A172 (cell line): ENCODE data around the gene BTK. TPM values are rescaled to one million over a fixed set of nuclear protein-coding genes. Genes with fewer than 3 reads are reported as not detected.
"Not testable (repeated sequence)": the region's sequence is repeated elsewhere in the genome, so short reads cannot be mapped to it uniquely, and the experiment has no call there.

Experiments used
- DNase-seq: peaks from one replicate; pipeline ENCODE4 v3.0.0-alpha.2; 2015; ENCODE audit warnings: low spot score
- total RNA-seq: library from RNA; depleted of rRNA; stranded (reverse); fragments of >200 nt; shearing (Covaris generic); gene quantifications from 2 replicates; pipeline ENCODE4 v1.2.3, GENCODE V29; 2014; rRNA removed

BTK gene
- total RNA-seq, 1 experiment from 2014 or later = not detected

DNA sequence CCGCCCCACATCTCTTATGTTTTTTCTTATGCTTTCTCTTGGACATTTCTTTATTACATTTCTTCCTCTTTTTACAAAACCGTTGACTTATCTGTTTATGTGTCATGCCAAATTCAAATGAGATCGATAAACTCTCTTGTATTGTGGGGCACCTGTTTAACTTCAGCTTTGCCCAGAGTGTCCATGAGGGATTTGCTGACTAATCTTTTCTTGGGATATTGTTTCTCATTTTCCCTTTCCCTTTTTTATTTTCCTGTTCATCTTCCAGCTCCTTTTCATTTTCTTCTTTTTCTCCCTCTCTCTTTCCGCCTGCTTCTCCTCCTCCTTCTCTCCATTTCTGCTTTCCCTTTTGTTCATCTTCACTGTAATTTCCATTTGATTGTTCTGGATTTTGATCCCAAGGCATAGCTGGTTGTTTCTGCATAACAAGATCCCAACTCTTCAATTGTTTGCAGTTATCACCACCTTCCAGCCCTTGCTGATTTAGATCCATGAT, 48.2 kb downstream of the BTK start:
- DNase-seq = no peak

DNA sequence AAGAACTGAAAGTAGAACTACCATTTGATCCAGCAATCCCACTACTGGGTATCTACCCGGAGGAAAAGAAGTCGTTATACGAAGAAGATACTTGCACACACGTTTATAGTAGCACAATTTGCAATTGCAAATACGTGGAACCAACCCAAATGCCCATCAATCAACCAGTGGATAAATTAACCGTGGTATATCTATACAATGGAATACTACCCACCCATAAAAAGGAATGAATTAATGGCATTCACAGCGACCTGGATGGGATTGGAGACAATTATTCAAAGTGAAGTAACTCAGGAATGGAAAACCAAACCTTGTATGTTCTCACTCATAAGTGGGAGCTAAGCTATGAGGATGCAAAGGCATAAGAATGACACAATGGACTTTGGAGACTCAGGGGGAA, 51.7 kb downstream of the BTK start:
- DNase-seq = not testable (repeated sequence)

DNA sequence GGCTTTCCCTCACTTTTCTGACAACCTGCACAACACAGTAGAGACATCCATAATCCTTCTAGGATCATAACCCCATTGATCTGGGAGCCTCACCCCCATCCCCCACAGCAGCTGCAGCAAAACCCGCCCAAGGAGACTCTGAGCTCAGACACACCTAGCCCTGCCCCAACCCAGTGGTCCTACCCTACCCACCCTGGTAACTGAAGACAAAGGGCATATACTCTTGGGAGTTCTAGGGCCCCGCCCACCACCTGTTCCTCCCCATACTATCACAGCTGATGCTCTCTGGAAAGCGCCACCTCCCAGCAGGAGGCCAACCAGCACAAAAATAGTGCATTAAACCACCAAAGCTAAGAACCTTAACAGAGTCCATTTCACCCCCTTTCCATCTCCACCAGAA, 59.4 kb downstream of the BTK start:
- DNase-seq = not testable (repeated sequence)

- no peak for DNase-seq
Measured at GRCh38 chrX:101303790-101304189, 82.2 kb downstream of the BTK start.

Other genes with a start within 250 kb of the BTK start
- gene DRP2, start 166.4 kb downstream of the BTK start, total RNA-seq = 0.05 and 0.10 TPM in 2 replicates
- gene TAF7L, start 94.9 kb downstream of the BTK start, total RNA-seq = not detected in 2 replicates
- gene TIMM8A, start 37.4 kb downstream of the BTK start, total RNA-seq = 1.8 and 3.4 TPM in 2 replicates
- gene RPL36A, start 4.8 kb upstream of the BTK start, total RNA-seq = 859 and 1,447 TPM in 2 replicates
- 33.6 and 40.4 TPM in 2 replicates for gene GLA, start 21.7 kb upstream of the BTK start, total RNA-seq
- gene HNRNPH2, start 22.0 kb upstream of the BTK start, total RNA-seq = 47.8 and 49.7 TPM in 2 replicates
- gene ARMCX4, start 99.3 kb upstream of the BTK start, total RNA-seq = not detected in 2 replicates
- 8.0 and 11.2 TPM in 2 replicates for gene ARMCX1, start 164.4 kb upstream of the BTK start, total RNA-seq
- gene ARMCX6, start 231.8 kb upstream of the BTK start, total RNA-seq = 29.8 and 42.6 TPM in 2 replicates
- 17.8 and 18.8 TPM in 2 replicates for gene ARMCX3, start 237.0 kb upstream of the BTK start, total RNA-seq